Thyroid gland (tissue), 4 donors: ENCODE results near the gene PRKCE. TPM values are rescaled to one million over a fixed set of nuclear protein-coding genes. Genes with fewer than 3 reads are reported as not detected.

Source experiments
- DNase-seq, 2 donors: peaks; one replicate each; pipeline ENCODE4 v3.0.0-alpha.2; 2019
- H3K27ac ChIP-seq, 3 donors: fragments of 200-600 bp; sonication (generic); 1 replicate in 2 of 3; 2 replicates in 1 of 3; pipeline ENCODE4 v1.5.1; 2016 to 2019; ENCODE audit warnings: mild to moderate bottlenecking in 1 of 3, moderate library complexity in 1 of 3
- H3K27me3 ChIP-seq: fragments of 200-600 bp; sonication (generic); one replicate; pipeline ENCODE4 v1.5.1; 2019
- H3K36me3 ChIP-seq, 2 donors: fragments of 200-600 bp; sonication (generic); one replicate each; pipeline ENCODE4 v1.5.1; 2016 to 2019
- H3K4me1 ChIP-seq, 2 donors: fragments of 200-600 bp; sonication (generic); one replicate each; pipeline ENCODE4 v1.5.1; 2017 to 2019
- H3K4me3 ChIP-seq, 3 donors: fragments of 200-600 bp; sonication (generic); replicated peaks in 1 of 3; 1 replicate in 2 of 3; 2 replicates in 1 of 3; pipeline ENCODE4 v1.5.1; 2016; ENCODE audit warnings: mild to moderate bottlenecking in 1 of 3
- H3K9me3 ChIP-seq: fragments of 200-600 bp; sonication (generic); one replicate; pipeline ENCODE4 v1.5.1; 2017
- POLR2A ChIP-seq, 2 donors: fragments of 450-650 bp; IDR thresholded peaks; one replicate each; pipeline ENCODE4 v1.6.1; 2017; ENCODE audit warnings: antibody characterized with exemption in 2 of 2, mild to moderate bottlenecking in 2 of 2, moderate library complexity in 1 of 2
- WGBS, 2 donors: methylation state at CpG; one replicate each; pipeline ENCODE4 v1.1.5; 2017; 5-methylcytosine and 5-hydroxymethylcytosine counted together
- intact Hi-C: fragments of 100-400 bp; cut with DNase I; formaldehyde crosslinking; loops from one replicate; pipeline ENCODE4 v1.15.1; 2023
- total RNA-seq, 4 donors: library from RNA; depleted of rRNA; stranded (reverse); fragments of >200 nt; gene quantifications; one replicate each; pipeline ENCODE4 v1.2.3, GENCODE V29; 2016
- TF ChIP-seq, protein P1 (sequence below), 6 experiments: fragments of 200-600 bp in 3 of 6; fragments of 450-650 bp in 3 of 6; sonication (generic) in 3 of 6; IDR thresholded peaks; one replicate each; pipeline ENCODE4 v1.5.1; 2016 to 2019; ENCODE audit warnings: antibody characterized with exemption in 6 of 6, mild to moderate bottlenecking in 2 of 6, inconsistent platforms in 1 of 6, moderate library complexity in 1 of 6

The PRKCE gene
- total RNA-seq, 4 donors from 2014 or later, result 8.4 to 35.3 (median 15.2) TPM

DNA sequence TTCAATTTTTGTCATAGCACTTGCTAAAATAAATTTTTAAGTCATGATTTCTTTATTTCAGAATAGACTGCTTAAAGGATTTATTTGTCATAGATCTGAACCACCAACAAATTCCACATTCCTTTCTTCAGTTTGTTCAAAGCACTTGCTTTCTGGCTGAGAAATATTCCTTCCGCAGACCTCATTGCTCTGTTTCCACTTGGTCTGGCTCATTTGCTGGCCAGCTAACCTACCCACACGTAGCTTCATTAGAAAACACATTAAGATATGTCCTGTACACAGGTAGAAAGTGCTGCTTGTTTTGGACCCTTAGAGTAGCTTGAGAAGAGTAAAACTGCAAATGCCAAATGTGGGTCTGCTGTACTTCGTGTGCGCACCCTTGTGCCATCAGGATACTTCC lies 479.0 kb downstream of the PRKCE start:
- Histone ChIP-seq H3K36me3 (no peaks in the 10 kb centered on the region), H3K4me1 (peaks cover 20 to 30% of the 10 kb centered on the region in 2 donors), H3K27me3 (no peaks in the 10 kb centered on the region), H3K27ac (no peak overlapping the region), H3K4me3 (no peak overlapping the region), H3K9me3 (no peaks in the 10 kb centered on the region)
- DNase-seq, result no peak
- 94 to 96% methylated on average over 4 of the region's 4 CpGs for WGBS, 2 donors
- intact Hi-C loops, result no loop called here
- TF ChIP-seq, protein P1, sequence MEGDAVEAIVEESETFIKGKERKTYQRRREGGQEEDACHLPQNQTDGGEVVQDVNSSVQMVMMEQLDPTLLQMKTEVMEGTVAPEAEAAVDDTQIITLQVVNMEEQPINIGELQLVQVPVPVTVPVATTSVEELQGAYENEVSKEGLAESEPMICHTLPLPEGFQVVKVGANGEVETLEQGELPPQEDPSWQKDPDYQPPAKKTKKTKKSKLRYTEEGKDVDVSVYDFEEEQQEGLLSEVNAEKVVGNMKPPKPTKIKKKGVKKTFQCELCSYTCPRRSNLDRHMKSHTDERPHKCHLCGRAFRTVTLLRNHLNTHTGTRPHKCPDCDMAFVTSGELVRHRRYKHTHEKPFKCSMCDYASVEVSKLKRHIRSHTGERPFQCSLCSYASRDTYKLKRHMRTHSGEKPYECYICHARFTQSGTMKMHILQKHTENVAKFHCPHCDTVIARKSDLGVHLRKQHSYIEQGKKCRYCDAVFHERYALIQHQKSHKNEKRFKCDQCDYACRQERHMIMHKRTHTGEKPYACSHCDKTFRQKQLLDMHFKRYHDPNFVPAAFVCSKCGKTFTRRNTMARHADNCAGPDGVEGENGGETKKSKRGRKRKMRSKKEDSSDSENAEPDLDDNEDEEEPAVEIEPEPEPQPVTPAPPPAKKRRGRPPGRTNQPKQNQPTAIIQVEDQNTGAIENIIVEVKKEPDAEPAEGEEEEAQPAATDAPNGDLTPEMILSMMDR (IDR thresholded peaks at IDR 0.05), result no peak
- TF ChIP-seq POLR2A (IDR thresholded peaks at IDR 0.05), result no peak

DNA sequence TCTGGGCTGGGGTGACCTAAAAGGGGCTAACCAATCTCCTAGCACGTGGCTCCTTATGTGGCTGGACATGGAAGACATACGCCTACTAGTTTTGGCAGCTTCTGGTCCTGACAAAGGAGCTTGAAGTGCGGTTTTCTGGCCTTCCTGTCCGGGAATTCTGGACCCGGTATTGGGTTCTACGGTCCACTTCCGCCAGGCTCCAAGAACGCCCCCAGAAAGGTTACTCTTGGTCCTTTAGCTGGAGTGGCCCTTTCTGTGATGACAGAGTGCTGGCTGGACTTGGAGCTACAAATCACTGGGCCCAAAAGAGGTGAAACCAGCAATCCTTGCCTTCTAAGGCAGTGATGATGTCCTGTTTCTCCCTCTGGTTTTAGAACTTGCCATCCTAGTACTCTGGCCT lies 481.5 kb downstream of the PRKCE start:
- no peak overlapping the region for H3K4me3 ChIP-seq
- 89 to 90% methylated on average over 8 of the region's 8 CpGs for WGBS, 2 donors
- DNase-seq, result no peak
- intact Hi-C loops, result no loop called here
- peaks cover 31 to 32% of the 10 kb centered on the region in 2 donors for H3K4me1 ChIP-seq
- H3K27ac ChIP-seq, result no peak overlapping the region
- no peaks in the 10 kb centered on the region for H3K9me3 ChIP-seq
- no peaks in the 10 kb centered on the region for H3K36me3 ChIP-seq
- no peaks in the 10 kb centered on the region for H3K27me3 ChIP-seq
- no peak for TF ChIP-seq POLR2A (IDR thresholded peaks at IDR 0.05)
- TF ChIP-seq, protein P1 (IDR thresholded peaks at IDR 0.05), result no peak

DNA sequence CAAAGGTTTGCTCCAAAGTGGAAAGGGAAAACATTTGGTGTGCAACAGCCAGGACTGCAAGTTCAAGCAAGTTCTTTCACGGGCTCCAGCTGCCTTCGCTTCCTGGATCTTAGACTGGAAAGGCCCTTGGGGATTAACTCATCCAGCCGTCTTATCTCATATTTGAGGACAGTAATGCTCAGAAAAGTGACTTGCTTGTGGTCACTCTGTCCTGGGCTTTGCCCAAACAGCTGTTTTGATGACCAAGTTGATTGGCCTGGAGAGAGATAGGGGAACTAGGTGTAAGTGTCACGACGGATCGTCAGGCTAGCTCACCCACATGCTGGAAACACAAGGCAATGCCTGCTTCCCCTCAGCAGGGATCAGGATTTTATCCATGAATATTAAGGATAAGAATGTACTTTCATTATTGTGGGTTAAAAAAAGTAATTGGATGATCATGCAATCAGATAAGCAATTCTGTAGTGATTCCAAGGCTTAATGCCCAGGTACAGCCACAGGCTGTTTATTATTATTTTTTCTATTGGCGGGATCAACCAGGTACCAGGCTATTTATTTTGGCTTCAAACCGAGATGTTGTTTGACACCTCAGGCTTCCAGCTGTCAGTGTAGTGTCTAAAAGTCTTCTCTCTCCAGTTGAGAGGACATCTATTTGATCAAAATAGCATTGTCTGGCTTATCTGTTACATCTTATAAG lies 483.2 kb downstream of the PRKCE start:
- Histone ChIP-seq H3K9me3 (no peaks in the 10 kb centered on the region), H3K4me3 (no peak overlapping the region), H3K4me1 (peaks cover 31 to 32% of the 10 kb centered on the region in 2 donors), H3K36me3 (no peaks in the 10 kb centered on the region), H3K27me3 (no peaks in the 10 kb centered on the region), H3K27ac (peak overlapping the region; percentile 42 to 94 (median 84))
- intact Hi-C loops, result no loop called here
- WGBS, 2 donors, result 78 to 80% methylated on average over 8 of the region's 8 CpGs
- TF ChIP-seq POLR2A (IDR thresholded peaks at IDR 0.05), result no peak
- TF ChIP-seq, protein P1 (IDR thresholded peaks at IDR 0.05), result no peak
- no peak for DNase-seq

DNA sequence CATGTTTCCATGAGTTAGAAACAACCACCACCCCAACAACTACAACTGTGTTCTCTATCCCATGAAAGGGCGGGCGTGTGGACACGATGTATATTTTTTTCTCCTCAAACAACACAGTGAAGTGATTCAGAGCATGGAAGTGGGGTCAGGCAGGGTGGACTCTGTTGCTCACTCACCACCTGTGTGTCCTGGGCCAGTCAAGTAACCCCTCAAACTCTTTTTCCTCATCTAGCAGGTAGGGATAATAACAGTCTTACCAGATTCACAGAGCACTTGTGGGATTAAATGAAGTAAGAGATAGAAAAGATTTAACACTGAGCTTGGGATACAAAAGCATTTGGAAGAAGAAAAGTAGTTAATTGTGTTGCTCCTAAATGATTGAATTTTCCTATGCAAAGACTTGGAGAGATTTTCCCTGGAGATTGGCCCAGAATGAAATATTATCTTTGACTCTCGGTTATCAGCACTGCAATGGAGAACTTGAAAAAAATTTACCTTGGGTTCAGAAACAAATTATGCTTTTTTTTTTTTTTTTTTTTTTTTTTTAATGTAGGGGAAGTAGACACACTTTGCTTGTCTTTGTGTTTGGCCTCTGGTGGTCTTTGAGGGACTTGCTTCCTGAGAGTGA lies 483.9 kb downstream of the PRKCE start:
- no peak for DNase-seq
- TF ChIP-seq, protein P1 (IDR thresholded peaks at IDR 0.05), result no peak
- no peak for TF ChIP-seq POLR2A (IDR thresholded peaks at IDR 0.05)
- Histone ChIP-seq H3K4me3 (no peak overlapping the region), H3K9me3 (no peaks in the 10 kb centered on the region), H3K4me1 (peaks cover 31 to 32% of the 10 kb centered on the region in 2 donors), H3K27ac (peak overlapping the region; percentile 42 to 94 (median 84)), H3K36me3 (no peaks in the 10 kb centered on the region), H3K27me3 (no peaks in the 10 kb centered on the region)
- intact Hi-C loops, result no loop called here
- WGBS, 2 donors, result 77 to 78% methylated on average over 4 of the region's 4 CpGs

DNA sequence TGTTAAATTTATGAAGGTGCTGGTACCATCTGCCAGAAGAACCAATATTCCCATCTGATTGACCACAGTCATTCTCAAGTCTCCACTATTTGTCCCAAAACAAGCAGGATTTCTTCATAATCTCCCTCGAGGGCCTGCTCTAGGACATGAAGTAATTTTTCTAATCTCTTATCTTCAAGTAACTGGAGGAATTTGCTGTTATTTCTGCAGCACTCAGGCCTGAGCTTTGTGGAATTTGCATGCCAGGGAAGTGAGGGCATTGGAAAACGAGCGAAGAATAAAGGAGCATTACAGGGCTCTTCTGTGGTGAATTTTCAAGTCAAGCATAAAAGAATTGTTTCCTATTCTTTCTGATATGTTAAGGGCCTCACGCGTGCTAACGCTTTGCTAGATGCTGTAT lies 484.5 kb downstream of the PRKCE start:
- Histone ChIP-seq H3K9me3 (no peaks in the 10 kb centered on the region), H3K36me3 (no peaks in the 10 kb centered on the region), H3K4me3 (no peak overlapping the region), H3K4me1 (peaks cover 31 to 32% of the 10 kb centered on the region in 2 donors), H3K27ac (peak overlapping the region; percentile 80 to 94 (median 84)), H3K27me3 (no peaks in the 10 kb centered on the region)
- 17 to 35% methylated on average over 6 of the region's 6 CpGs for WGBS, 2 donors
- intact Hi-C loops, result no loop called here
- peak; percentile 75 to 80 for DNase-seq
- TF ChIP-seq, protein P1 (IDR thresholded peaks at IDR 0.05), result peak in 1 of 6 experiments; percentile 16
- peak in 1 of 2 donors; percentile 34 for TF ChIP-seq POLR2A (IDR thresholded peaks at IDR 0.05)
